IMR-90 (cell line): Measurements from ENCODE around the gene MAMLD1. TPM values are rescaled to one million over a fixed set of nuclear protein-coding genes. Genes with fewer than 3 reads are reported as not detected.

Experiments used
- ATAC-seq: fragments of 200-7000 bp; cut with Tn5 transposase; 2 replicates; pipeline ENCODE4 v1.9.1; 2020; ENCODE audit warnings: low read depth, mild to moderate bottlenecking, moderate library complexity
- BruUV-seq: library from RNA; stranded (reverse); fragments of 400-500 nt; replicated peaks from 2 replicates; lab custom pipeline; 2021; lab: Mats Ljungman, UMichigan
- CTCF ChIA-PET: fragments of 300-600 bp; formaldehyde crosslinking; extraction: SDS; loops from one replicate; lab custom pipeline; 2021; ENCODE audit warnings: antibody characterized with exemption; lab: Yijun Ruan, JAX
- POLR2A ChIA-PET: fragments of 300-600 bp; sonication (Branson Sonifier 250); formaldehyde crosslinking; loops from one replicate; lab custom pipeline; 2022; ENCODE audit warnings: antibody characterized with exemption; ENCODE audit not compliant: unreplicated experiment; lab: Charles Lee
- DNase-seq: peaks from one replicate; pipeline ENCODE4 v3.0.0; 2013
- H2AFZ ChIP-seq: replicated peaks from 2 replicates; pipeline ENCODE3; 2013; ENCODE audit warnings: low read length, mild to moderate bottlenecking; ENCODE audit not compliant: poor library complexity
- H2AK5ac ChIP-seq: 2 replicates; pipeline ENCODE4 v1.6.1; 2013; ENCODE audit warnings: low read depth, low read length, inconsistent platforms
- H2AK9ac ChIP-seq: replicated peaks from 2 replicates; pipeline ENCODE3; 2013; ENCODE audit warnings: mild to moderate bottlenecking, low read depth, low read length, moderate library complexity; ENCODE audit not compliant: poor library complexity
- H2BK120ac ChIP-seq: 2 replicates; pipeline ENCODE4 v1.6.1; 2013; ENCODE audit warnings: low read depth, low read length, inconsistent platforms
- H2BK15ac ChIP-seq: 3 replicates; pipeline ENCODE4 v1.6.1; 2013; ENCODE audit warnings: low read depth, low read length, inconsistent platforms
- H2BK20ac ChIP-seq: 2 replicates; pipeline ENCODE4 v1.6.1; 2013; ENCODE audit warnings: low read depth, mild to moderate bottlenecking, inconsistent platforms, low read length, moderate library complexity
- H2BK5ac ChIP-seq: 2 replicates; pipeline ENCODE4 v1.6.1; 2013; ENCODE audit warnings: mild to moderate bottlenecking, low read depth, low read length, inconsistent platforms; ENCODE audit not compliant: poor library complexity, severe bottlenecking
- H3K14ac ChIP-seq: replicated peaks from 2 replicates; pipeline ENCODE4 v1.6.1; 2013; ENCODE audit warnings: low read depth, low read length, inconsistent platforms
- H3K18ac ChIP-seq: 2 replicates; pipeline ENCODE4 v1.6.1; 2013; ENCODE audit warnings: low read depth, low read length, control low read depth
- H3K23ac ChIP-seq: 2 replicates; pipeline ENCODE4 v1.6.1; 2013; ENCODE audit warnings: low read depth, low read length, inconsistent platforms
- H3K27ac ChIP-seq: 2 replicates; pipeline ENCODE4 v1.5.1; 2013; ENCODE audit warnings: mild to moderate bottlenecking, control low read depth, low read length; ENCODE audit not compliant: insufficient read depth
- H3K27me3 ChIP-seq: 2 replicates; pipeline ENCODE4 v1.6.1; 2013; ENCODE audit warnings: low read length; ENCODE audit not compliant: control insufficient read depth, insufficient read depth
- H3K36me3 ChIP-seq: 2 replicates; pipeline ENCODE4 v1.6.1; 2013; ENCODE audit warnings: low read length, mixed read lengths; ENCODE audit not compliant: control insufficient read depth, insufficient read depth
- H3K4ac ChIP-seq: 2 replicates; pipeline ENCODE4 v1.6.1; 2013; ENCODE audit warnings: low read depth, low read length, inconsistent platforms
- H3K4me1 ChIP-seq: 2 replicates; pipeline ENCODE4 v1.6.1; 2013; ENCODE audit warnings: low read length, mixed read lengths; ENCODE audit not compliant: control insufficient read depth, insufficient read depth
- H3K4me2 ChIP-seq: 2 replicates; pipeline ENCODE4 v1.6.1; 2013; ENCODE audit warnings: low read depth, mild to moderate bottlenecking, control low read depth, low read length, moderate library complexity
- H3K4me3 ChIP-seq: 2 replicates; pipeline ENCODE4 v1.5.1; 2013; ENCODE audit warnings: low read depth, mild to moderate bottlenecking, control low read depth, low read length, moderate library complexity; ENCODE audit not compliant: insufficient read depth
- H3K56ac ChIP-seq: 2 replicates; pipeline ENCODE4 v1.6.1; 2013; ENCODE audit warnings: low read length, inconsistent platforms; ENCODE audit not compliant: insufficient read depth; ENCODE audit errors: extremely low read depth
- H3K79me1 ChIP-seq, 2 experiments: 2 replicates each; pipeline ENCODE4 v1.6.1; 2013; ENCODE audit warnings: low read length in 2 of 2, inconsistent platforms in 1 of 2, low read depth in 1 of 2
- H3K9ac ChIP-seq: 2 replicates; pipeline ENCODE4 v1.6.1; 2013; ENCODE audit warnings: low read depth, low read length, control low read depth
- H3K9me1 ChIP-seq: 2 replicates; pipeline ENCODE4 v1.6.1; 2013; ENCODE audit warnings: low read length, inconsistent platforms; ENCODE audit not compliant: insufficient read depth
- H3K9me3 ChIP-seq: 2 replicates; pipeline ENCODE4 v1.6.1; 2013; ENCODE audit warnings: low read length; ENCODE audit not compliant: control insufficient read depth, insufficient read depth
- H4K20me1 ChIP-seq: 2 replicates; pipeline ENCODE4 v1.6.1; 2013; ENCODE audit warnings: low read length, inconsistent platforms; ENCODE audit not compliant: insufficient read depth
- H4K5ac ChIP-seq: 2 replicates; pipeline ENCODE4 v1.6.1; 2013; ENCODE audit warnings: mild to moderate bottlenecking, low read depth, low read length, control low read depth
- H4K8ac ChIP-seq, 2 experiments: 2 replicates each; pipeline ENCODE4 v1.6.1; 2013; ENCODE audit warnings: low read depth in 2 of 2, low read length in 2 of 2, control low read depth in 1 of 2, inconsistent platforms in 1 of 2
- H4K91ac ChIP-seq: 2 replicates; pipeline ENCODE4 v1.6.1; 2013; ENCODE audit warnings: low read depth, low read length, inconsistent platforms; ENCODE audit not compliant: insufficient read depth
- CEBPB ChIP-seq: IDR thresholded peaks from 2 replicates; pipeline ENCODE4 v1.6.1; 2012; ENCODE audit warnings: low read depth, low read length, improper control_type of control experiment
- CTCF ChIP-seq: conservative IDR thresholded peaks from 2 replicates; pipeline ENCODE4 v1.5.1; 2012; ENCODE audit warnings: mild to moderate bottlenecking, low read depth, low read length, improper control_type of control experiment
- FOS ChIP-seq: fragments of 150-350 bp; IDR thresholded peaks from 2 replicates; pipeline ENCODE4 v1.6.1; 2016; ENCODE audit warnings: low read depth, low read length
- MAFK ChIP-seq: IDR thresholded peaks from 2 replicates; pipeline ENCODE4 v1.6.1; 2012; ENCODE audit warnings: low read depth, low read length, improper control_type of control experiment
- MXI1 ChIP-seq: IDR thresholded peaks from 2 replicates; pipeline ENCODE4 v1.6.1; 2012; ENCODE audit warnings: low read depth, mild to moderate bottlenecking, low read length, moderate library complexity, borderline replicate concordance
- RAD21 ChIP-seq: IDR thresholded peaks from 2 replicates; pipeline ENCODE4 v1.6.1; 2012; ENCODE audit warnings: low read length, improper control_type of control experiment
- RCOR1 ChIP-seq: IDR thresholded peaks from 2 replicates; pipeline ENCODE4 v1.6.1; 2012; ENCODE audit warnings: mild to moderate bottlenecking, low read length, improper control_type of control experiment; ENCODE audit not compliant: insufficient replicate concordance
- USF2 ChIP-seq: fragments of 150-350 bp; IDR thresholded peaks from 2 replicates; pipeline ENCODE4 v1.6.1; 2017; ENCODE audit warnings: mild to moderate bottlenecking, antibody characterized with exemption, low read length, low read depth
- WGBS, 2 experiments: methylation state at CpG; one replicate each; pipeline versions ENCODE4 v1.1.5 to v1.1.7; 2013; ENCODE audit warnings: missing lambda C conversion rate in 2 of 2; ENCODE audit not compliant: insufficient read length in 1 of 2; ENCODE audit errors: extremely low coverage in 2 of 2; 5-methylcytosine and 5-hydroxymethylcytosine counted together
- dilution Hi-C: fragments of 300-500 bp; cut with HindIII; formaldehyde crosslinking; loops from one replicate; pipeline ENCODE4 v1.14.3; 2018; ENCODE audit warnings: low sequenced_read_pairs; ENCODE audit not compliant: unreplicated experiment
- in situ Hi-C: fragments of 300-500 bp; cut with MboI; formaldehyde crosslinking; loops from 3 replicates; pipeline ENCODE4 v1.14.3; 2019; ENCODE audit warnings: low sequenced_read_pairs, inconsistent platforms, mixed read lengths
- intact Hi-C: fragments of 100-400 bp; cut with micrococcal nuclease; formaldehyde crosslinking; loops from 2 replicates; pipeline ENCODE4 v1.10.0; 2022
- polyA plus RNA-seq, 3 experiments: library from polyadenylated mRNA; depleted of rRNA; stranded (reverse); fragments of >200 nt; gene quantifications; 2 replicates each; pipeline ENCODE4 v1.2.3, GENCODE V29; 2012; ENCODE audit warnings: low replicate concordance in 1 of 3
- total RNA-seq: library from RNA; depleted of rRNA; stranded (reverse); fragments of >200 nt; gene quantifications from 2 replicates; pipeline ENCODE4 v1.2.3, GENCODE V29; 2012

MAMLD1 gene
- total and polyA plus RNA-seq, 2 of the 4 experiments (the other 2 are of a cell fraction), result 1.4 to 11.0 TPM

- no peak for TF ChIP-seq MAFK
Observed at GRCh38 chrX:150465881-150466775, 103.0 kb downstream of the MAMLD1 start (continued).

- Histone ChIP-seq H2BK5ac (no peak overlapping the region), H3K9ac (no peak overlapping the region), H3K4ac (no peak overlapping the region), H3K9me3 (no peaks in the 10 kb centered on the region), H2AFZ (no peak overlapping the region), H3K18ac (no peak overlapping the region), H2AK9ac (no peak overlapping the region), H3K9me1 (peaks cover 7% of the 10 kb centered on the region), H3K4me1 (peaks cover 4% of the 10 kb centered on the region; the same call in 1 of the 2 replicates), H4K91ac (no peak overlapping the region), H2BK20ac (no peak overlapping the region), H3K4me2 (no peak overlapping the region), H3K27me3 (no peaks in the 10 kb centered on the region), H2BK120ac (no peak overlapping the region), H3K36me3 (peaks cover 5% of the 10 kb centered on the region), H2AK5ac (no peak overlapping the region), H3K14ac (no peak overlapping the region), H3K27ac (no peak overlapping the region), H3K4me3 (no peak overlapping the region), H2BK15ac (no peak overlapping the region), H3K79me1 (peaks cover 0 to 9% of the 10 kb centered on the region in 2 experiments; a peak in 2 of 4 replicates), H4K8ac (no peak overlapping the region), H3K23ac (no peak overlapping the region), H4K20me1 (peaks cover 7% of the 10 kb centered on the region), H3K56ac (no peak overlapping the region), H4K5ac (no peak overlapping the region)
- ChIA-PET CTCF (no interaction called here), POLR2A (no interaction called here)
- BruUV-seq, result no TSS peak
- no CpG with 5 or more reads among the region's 4 CpGs for WGBS, 2 experiments
- in situ Hi-C loops, result no loop called here
- intact Hi-C loops, result no loop called here
- DNase-seq (no peak), ATAC-seq (no peak)
- no peak for TF ChIP-seq USF2
- TF ChIP-seq CEBPB, result no peak
- TF ChIP-seq RAD21, result no peak
- TF ChIP-seq FOS, result no peak
- no peak for TF ChIP-seq MXI1
- no peak for TF ChIP-seq CTCF
- no peak for TF ChIP-seq RCOR1
- dilution Hi-C loops, result no loop called here
Observed at GRCh38 chrX:150472306-150472705, 109.2 kb downstream of the MAMLD1 start.
